ENCODE results near the gene OPA1. TPM values are rescaled to one million over a fixed set of nuclear protein-coding genes. Genes with fewer than 3 reads are reported as not detected.

The OPA1 gene
- total and polyA plus RNA-seq, 11 donors = 23.0 to 215 (median 106) TPM

DNA sequence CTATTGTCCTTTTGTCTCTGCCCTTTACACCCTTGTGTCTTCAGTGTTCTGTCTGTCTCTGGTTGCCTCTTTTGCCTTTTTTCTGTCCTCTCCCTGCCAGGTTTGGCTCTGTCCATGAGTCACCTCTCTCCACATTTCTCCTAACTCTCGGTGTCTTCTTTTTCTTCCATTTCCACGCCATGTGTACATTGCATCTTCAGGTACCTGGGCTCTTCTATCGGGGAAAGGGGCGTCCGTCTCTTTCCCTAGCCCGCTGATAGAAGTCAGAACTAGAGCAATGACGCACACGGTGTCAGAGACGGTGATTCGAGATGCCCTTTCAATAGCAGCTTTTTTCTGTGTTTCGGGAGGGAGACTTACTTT lies 641 bp downstream of the OPA1 start:
- Histone ChIP-seq H3K36me3 (peaks cover 0 to 19% (median 8%) of the 10 kb centered on the region in 9 donors), H3K4me1 (peaks cover 3 to 40% (median 27%) of the 10 kb centered on the region in 12 donors), H3K9me3 (no peaks in the 10 kb centered on the region), H3K4me3 (peak overlapping the region; percentile 71 to 100 (median 92)), H3K27me3 (no peaks in the 10 kb centered on the region), H3K27ac (peak overlapping the region; percentile 85 to 98 (median 93))
- 0 to 1% (median 0%) methylated on average over 11 of the region's 11 CpGs for WGBS, 4 donors
- DNase-seq (no peak), ATAC-seq (no peak)
- intact Hi-C loops (cut with DNase I) = loop anchor here in 1 of 10 donors (5.0 kb wide), 1 partner anchor 766 kb away; no protein-coding TSS in a partner anchor
- TF ChIP-seq, protein P1, sequence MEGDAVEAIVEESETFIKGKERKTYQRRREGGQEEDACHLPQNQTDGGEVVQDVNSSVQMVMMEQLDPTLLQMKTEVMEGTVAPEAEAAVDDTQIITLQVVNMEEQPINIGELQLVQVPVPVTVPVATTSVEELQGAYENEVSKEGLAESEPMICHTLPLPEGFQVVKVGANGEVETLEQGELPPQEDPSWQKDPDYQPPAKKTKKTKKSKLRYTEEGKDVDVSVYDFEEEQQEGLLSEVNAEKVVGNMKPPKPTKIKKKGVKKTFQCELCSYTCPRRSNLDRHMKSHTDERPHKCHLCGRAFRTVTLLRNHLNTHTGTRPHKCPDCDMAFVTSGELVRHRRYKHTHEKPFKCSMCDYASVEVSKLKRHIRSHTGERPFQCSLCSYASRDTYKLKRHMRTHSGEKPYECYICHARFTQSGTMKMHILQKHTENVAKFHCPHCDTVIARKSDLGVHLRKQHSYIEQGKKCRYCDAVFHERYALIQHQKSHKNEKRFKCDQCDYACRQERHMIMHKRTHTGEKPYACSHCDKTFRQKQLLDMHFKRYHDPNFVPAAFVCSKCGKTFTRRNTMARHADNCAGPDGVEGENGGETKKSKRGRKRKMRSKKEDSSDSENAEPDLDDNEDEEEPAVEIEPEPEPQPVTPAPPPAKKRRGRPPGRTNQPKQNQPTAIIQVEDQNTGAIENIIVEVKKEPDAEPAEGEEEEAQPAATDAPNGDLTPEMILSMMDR (IDR thresholded peaks at IDR 0.05) = no peak
- no peak for TF ChIP-seq POLR2A (IDR thresholded peaks at IDR 0.05)

DNA sequence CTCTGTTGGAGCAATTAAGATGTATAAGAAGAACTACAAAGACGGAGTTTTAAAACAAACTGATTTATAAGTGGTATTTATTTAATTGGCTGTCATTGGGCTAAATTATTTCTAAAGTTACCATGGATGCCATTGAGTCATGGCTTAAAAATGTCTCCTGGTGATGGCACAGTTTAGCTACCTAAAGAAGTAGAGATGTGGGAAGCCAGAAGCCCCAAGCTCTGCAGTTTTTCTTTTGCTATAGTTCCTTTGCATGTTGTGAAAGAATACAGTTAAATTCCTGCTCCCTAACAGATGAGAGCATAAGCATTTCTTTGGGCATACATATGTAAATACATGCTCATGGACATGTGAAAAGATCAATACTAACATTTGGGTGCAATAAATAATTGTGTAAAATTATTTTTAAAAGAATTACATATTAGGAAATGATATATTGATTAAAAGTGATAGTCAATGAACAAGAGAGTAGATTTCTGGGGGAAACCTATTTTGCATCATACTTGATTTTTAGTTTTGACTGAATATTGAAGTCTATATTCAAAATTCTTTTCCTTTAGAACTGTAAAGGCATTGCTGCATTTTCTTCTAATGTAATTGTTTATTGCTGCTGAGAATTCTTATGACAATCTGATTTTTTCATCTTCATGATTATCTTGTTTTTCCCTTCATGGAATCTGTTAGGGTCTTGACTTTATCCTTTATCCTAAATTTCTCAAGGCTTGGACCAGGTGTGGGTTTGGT lies 2.1 kb downstream of the OPA1 start:
- Histone ChIP-seq H3K4me3 (peak overlapping the region in 3 of 12 donors; percentile 82 to 100 (median 90)), H3K36me3 (peaks cover 0 to 24% (median 8%) of the 10 kb centered on the region in 9 donors), H3K27ac (no peak overlapping the region), H3K9me3 (no peaks in the 10 kb centered on the region), H3K27me3 (no peaks in the 10 kb centered on the region), H3K4me1 (peaks cover 3 to 41% (median 31%) of the 10 kb centered on the region in 12 donors)
- TF ChIP-seq POLR2A (IDR thresholded peaks at IDR 0.05) = no peak
- TF ChIP-seq, protein P1 (IDR thresholded peaks at IDR 0.05) = no peak
- intact Hi-C loops (cut with DNase I) = loop anchor here in 1 of 10 donors (5.0 kb wide), 1 partner anchor 768 kb away; no protein-coding TSS in a partner anchor
- WGBS, 4 donors = 79 to 85% (median 82%) methylated on average over 1 of the region's 1 CpG
- no peak for ATAC-seq
- DNase-seq = no peak

DNA sequence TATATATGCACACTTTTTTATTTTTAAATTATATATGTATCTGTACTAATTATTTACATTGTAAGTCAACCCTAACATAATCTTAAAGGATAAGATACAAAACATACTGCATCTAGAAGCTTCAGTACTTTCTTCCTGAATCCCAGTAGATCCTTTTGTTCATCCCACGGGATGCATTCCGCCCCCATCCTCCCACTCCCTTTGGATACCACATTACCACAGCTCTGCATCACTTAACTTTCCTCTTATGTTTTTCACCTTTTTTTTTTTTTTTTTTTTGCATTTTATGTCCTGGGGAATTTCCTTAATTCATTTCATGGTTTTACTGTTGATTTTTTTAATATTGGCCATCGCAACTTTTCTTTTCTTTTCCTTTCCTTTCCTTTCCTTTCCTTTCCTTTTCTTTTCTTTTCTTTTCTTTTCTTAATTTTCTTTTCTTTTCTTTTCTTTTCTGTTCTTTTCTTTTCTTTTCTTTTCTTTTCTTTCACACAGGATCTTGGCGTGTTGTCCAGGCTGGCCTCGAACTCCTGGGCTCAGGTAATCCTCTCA lies 3.0 kb downstream of the OPA1 start:
- Histone ChIP-seq H3K4me3 (no peak overlapping the region), H3K9me3 (no peaks in the 10 kb centered on the region), H3K27ac (no peak overlapping the region), H3K4me1 (peaks cover 3 to 44% (median 31%) of the 10 kb centered on the region in 12 donors), H3K27me3 (no peaks in the 10 kb centered on the region), H3K36me3 (peaks cover 0 to 24% (median 8%) of the 10 kb centered on the region in 9 donors)
- WGBS, 4 donors = 88 to 94% (median 92%) methylated on average over 5 of the region's 5 CpGs
- ATAC-seq (no peak), DNase-seq (no peak)
- intact Hi-C loops (cut with DNase I) = no loop called here
- no peak for TF ChIP-seq POLR2A (IDR thresholded peaks at IDR 0.05)
- TF ChIP-seq, protein P1 (IDR thresholded peaks at IDR 0.05) = no peak

DNA sequence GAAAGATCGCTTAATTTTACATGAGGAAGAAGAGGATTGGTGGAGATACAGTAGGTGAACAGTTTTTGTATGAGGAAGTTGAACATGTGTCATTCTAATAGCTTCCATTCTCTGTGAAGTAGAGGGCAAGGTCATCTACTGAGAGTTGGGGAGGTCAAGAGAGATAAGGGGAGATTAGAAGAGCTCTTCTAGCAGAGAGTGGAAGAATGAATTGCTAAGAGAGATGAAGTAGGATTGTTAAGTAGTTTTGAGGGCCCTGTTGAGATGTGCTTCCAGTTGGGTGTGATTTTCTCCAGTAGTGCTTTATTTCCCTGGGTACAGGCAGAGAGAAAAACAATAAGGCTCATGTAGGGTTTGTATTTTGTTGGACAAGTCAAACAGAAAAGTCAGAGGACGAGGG lies 5.2 kb downstream of the OPA1 start:
- Histone ChIP-seq H3K36me3 (peaks cover 0 to 26% (median 8%) of the 10 kb centered on the region in 9 donors), H3K27ac (no peak overlapping the region), H3K4me1 (peaks cover 0 to 55% (median 29%) of the 10 kb centered on the region in 12 donors), H3K27me3 (no peaks in the 10 kb centered on the region), H3K9me3 (no peaks in the 10 kb centered on the region), H3K4me3 (no peak overlapping the region)
- intact Hi-C loops (cut with DNase I) = no loop called here
- 93 to 96% (median 95%) methylated on average over 2 of the region's 2 CpGs for WGBS, 4 donors
- TF ChIP-seq, protein P1 (IDR thresholded peaks at IDR 0.05) = no peak
- no peak for TF ChIP-seq POLR2A (IDR thresholded peaks at IDR 0.05)
- ATAC-seq (no peak), DNase-seq (no peak)
